ENCODE results near the gene TMEM170A.

TMEM170A gene

DNA sequence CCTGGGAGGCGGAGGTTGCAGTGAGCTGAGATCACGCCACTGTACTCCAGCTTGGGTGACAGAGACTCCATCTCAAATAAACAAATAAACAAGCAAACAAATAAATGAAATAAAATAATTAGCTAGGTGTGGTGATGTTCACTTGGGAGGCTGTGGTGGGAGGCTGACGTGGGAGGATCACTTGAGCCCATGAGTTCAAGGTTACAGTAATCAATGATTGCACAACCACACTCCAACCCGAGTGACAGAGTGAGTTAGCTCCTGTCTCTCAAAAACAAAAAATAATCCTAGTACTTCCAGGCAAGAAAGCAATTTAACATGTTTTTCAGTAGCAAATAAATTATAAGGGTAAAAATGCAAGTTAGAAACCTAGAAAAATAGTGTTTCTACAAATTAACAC lies 57.5 kb downstream of the TMEM170A start:
- in situ Hi-C loops (cut with MboI; ENCODE audit: low sequenced_read_pairs) = no loop called here

- in situ Hi-C loops (cut with MboI; ENCODE audit: low sequenced_read_pairs) = no loop called here
Observed at GRCh38 chr16:75402821-75403475, 61.5 kb downstream of the TMEM170A start.

GRCh38 chr16:75402159-75402820 lies 62.2 kb downstream of the TMEM170A start:
- in situ Hi-C loops (cut with MboI; ENCODE audit: low sequenced_read_pairs) = no loop called here

DNA sequence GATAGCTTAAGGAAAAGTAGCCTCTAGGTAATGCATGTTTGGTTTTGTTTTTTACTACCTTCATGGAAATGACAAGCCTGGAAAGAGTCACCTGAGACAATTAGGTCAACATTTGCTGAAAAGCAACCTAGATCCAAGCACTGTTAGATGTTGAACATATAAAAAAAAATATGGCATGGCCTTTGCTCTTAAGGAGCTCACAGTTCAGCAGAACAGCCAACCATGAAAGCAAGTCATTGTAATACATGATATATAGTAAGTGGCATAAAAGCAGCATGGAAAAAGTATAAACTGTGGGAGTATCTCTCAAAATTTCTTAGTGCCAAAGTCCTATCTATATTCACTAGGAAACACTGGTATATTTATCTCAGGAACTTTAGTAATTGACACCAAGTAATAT lies 62.8 kb downstream of the TMEM170A start:
- in situ Hi-C loops (cut with MboI; ENCODE audit: low sequenced_read_pairs) = no loop called here

- in situ Hi-C loops (cut with MboI; ENCODE audit: low sequenced_read_pairs) = loop anchor here (25.0 kb wide), 1 partner anchor 186 kb away; the partner anchor contains the start of genes CTRB1 and CTRB2
Observed at GRCh38 chr16:75398333-75398732, 66.2 kb downstream of the TMEM170A start.

DNA sequence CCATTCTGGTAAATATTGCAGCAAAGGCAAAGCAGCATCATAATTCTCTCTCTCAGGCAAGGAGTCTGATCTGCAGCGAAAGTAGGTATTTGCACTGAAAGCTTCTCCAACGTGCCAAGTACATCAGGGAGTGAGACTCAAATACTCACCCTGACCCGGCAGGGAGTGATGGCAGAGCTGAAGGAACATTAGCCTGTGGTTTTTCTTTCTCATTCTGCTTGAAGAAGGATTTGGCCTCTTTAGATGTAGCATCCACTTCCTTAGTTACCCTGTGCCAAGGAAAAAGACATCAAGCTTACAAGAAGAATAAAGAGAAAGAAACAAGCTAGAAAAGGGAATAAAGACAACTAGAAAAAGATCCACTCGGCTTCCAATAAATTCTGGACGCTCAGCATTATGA lies 69.5 kb downstream of the TMEM170A start:
- in situ Hi-C loops (cut with MboI; ENCODE audit: low sequenced_read_pairs) = loop anchor here (25.0 kb wide), 1 partner anchor 183 kb away; the partner anchor contains the start of genes CTRB1 and CTRB2
